Measurements from ENCODE around the gene FOXD4L1.
"Not testable (repeated sequence)": the region's sequence is repeated elsewhere in the genome, so short reads cannot be mapped to it uniquely, and the experiment has no call there.

FOXD4L1 gene

GRCh38 chr2:113521492-113521891 is 23.0 kb downstream of the FOXD4L1 start:
- not testable (repeated sequence) for DNase-seq (ENCODE audit: low read depth in 2 of 3, low spot score in 2 of 3)

- not testable (repeated sequence) for DNase-seq (ENCODE audit: low read depth in 2 of 3, low spot score in 2 of 3)
These were observed 26.5 kb downstream of the FOXD4L1 start for GRCh38 chr2:113524986-113525385.

GRCh38 chr2:113527350-113528045 is 29.0 kb downstream of the FOXD4L1 start:
- not testable (repeated sequence) for DNase-seq (ENCODE audit: low read depth in 2 of 3, low spot score in 2 of 3)

GRCh38 chr2:113528126-113528525 is 29.7 kb downstream of the FOXD4L1 start:
- not testable (repeated sequence) for DNase-seq (ENCODE audit: low read depth in 2 of 3, low spot score in 2 of 3)

GRCh38 chr2:113528904-113529303 is 30.4 kb downstream of the FOXD4L1 start:
- DNase-seq (ENCODE audit: low read depth in 2 of 3, low spot score in 2 of 3): not testable (repeated sequence)

- not testable (repeated sequence) for DNase-seq (ENCODE audit: low read depth in 2 of 3, low spot score in 2 of 3)
These were observed 34.5 kb downstream of the FOXD4L1 start for GRCh38 chr2:113532991-113533390.

- DNase-seq (ENCODE audit: low read depth in 2 of 3, low spot score in 2 of 3): not testable (repeated sequence)
These were observed 38.1 kb downstream of the FOXD4L1 start for GRCh38 chr2:113536573-113536972.

GRCh38 chr2:113540834-113541203 is 42.4 kb downstream of the FOXD4L1 start:
- not testable (repeated sequence) for DNase-seq (ENCODE audit: low read depth in 2 of 3, low spot score in 2 of 3)

- peak in 1 of 3 experiments; percentile 2 for DNase-seq (ENCODE audit: low read depth in 2 of 3, low spot score in 2 of 3)
These were observed 42.9 kb downstream of the FOXD4L1 start for GRCh38 chr2:113541204-113541975.

GRCh38 chr2:113541976-113542485 is 43.6 kb downstream of the FOXD4L1 start:
- DNase-seq (ENCODE audit: low read depth in 2 of 3, low spot score in 2 of 3): not testable (repeated sequence)

GRCh38 chr2:113542529-113542928 is 44.1 kb downstream of the FOXD4L1 start:
- DNase-seq (ENCODE audit: low read depth in 2 of 3, low spot score in 2 of 3): not testable (repeated sequence)

Data from activated CD8-positive, alpha-beta memory T cell treated with anti-CD3 and anti-CD28 coated beads for 48 hours (primary cell).